NCI-H2196 treated with DMSO at 0.1 percent for 48 hours (cell line): ENCODE results near the gene PIEZO2.

Source experiments
- DNase-seq: peaks from one replicate; lab custom pipeline; 2025; ENCODE audit not compliant: unreplicated experiment; lab: John Stamatoyannopoulos, UW

The PIEZO2 gene

DNA sequence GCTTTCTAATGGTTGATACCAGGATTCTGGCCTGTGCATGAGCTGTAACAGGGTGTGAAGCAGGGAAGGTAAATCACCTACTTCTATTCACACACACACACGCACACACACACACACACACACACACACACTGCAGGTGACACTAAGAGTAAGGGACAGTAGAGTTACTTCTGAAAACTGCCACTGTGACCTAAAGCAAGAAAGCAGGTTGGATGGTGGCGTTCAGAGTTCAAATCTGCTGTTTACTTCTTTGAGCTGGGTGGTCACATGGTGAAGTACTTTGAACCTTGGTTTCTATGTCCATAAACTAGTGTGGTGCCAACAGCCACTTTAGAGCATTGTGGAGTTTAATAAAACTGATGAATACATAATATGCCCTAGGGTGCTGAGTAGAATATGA lies 248.0 kb downstream of the PIEZO2 start:
- DNase-seq = no peak

DNA sequence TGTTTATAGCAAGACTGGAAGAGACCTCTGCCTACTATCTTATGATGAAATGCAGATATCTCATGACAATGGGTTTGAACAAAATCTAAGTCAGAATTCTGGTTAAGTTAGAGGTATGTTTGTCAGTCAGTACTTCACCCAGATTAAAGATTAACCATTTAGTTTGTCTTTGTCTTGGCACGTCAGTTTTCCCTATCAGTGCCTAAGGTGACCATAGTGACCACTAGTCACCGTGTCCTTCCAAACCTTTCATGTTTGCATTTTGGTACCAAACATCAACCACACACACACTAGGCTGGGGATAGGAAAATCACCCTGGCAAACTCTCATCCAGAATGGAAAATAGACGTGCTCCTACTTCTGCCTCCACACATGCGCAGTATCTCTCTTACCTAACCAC lies 248.9 kb downstream of the PIEZO2 start:
- no peak for DNase-seq

DNA sequence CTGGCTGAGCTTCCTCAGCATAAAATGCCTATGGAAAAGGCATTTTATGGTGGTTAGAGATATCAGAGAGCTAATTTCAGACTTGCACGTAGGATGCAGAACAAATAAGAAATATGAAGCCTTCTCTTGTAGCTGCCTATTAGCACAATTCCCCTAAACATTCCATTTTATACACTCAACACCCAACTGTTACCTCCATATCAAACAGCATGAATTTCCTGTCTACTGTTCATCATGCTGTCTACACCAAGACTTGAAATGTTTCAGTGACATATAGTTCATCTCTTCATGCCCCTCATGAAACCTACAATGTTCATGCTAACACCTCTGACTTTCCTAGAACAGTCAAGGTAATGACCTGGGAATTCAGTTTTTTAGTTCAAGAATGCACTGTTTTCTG lies 249.9 kb downstream of the PIEZO2 start:
- DNase-seq = no peak

DNA sequence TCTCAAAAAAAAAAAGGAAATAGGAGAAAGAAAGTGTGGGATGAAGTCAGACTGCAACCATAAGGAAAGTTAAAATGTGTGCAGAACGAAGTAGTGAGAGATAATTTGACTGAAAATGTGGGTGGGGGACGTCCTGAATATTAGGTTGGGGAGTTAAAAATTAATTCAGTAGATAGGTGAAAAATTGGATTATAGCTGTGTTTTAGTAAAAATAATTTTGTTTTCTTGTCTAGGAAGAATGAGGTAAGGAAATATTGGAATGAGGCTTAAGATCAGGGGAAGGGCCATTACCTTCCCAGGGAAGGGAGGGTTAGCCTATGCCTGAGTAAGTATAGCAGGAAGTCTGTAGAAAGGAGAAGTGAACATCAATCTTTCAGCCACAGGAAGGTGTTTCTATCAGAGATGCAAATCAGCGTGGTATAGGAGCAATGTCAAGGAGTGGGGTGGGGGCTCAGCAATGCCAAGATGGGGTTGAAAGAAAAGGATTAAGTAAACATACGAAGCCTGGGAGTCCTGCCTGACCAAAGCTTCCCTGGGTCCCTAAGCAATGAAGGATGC lies 250.9 kb downstream of the PIEZO2 start:
- DNase-seq = no peak

DNA sequence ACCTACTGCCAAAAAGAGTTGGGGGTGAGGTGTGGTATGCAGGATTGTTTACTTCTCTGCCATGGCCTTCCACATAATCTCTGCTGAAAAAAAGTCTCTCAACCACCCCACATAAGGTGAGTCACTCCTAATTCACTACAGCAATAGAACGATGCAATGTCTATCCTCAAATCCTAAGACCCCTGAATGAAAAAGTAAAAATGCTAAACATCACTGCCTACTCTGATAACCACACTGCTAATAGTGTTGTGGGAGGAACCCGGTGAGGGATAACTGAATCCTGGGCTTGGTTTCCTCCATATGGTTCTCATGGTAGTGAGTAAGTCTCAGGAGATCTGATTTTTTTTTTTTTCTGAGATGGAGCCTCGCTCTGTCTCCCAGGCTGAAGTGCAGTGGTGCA lies 252.5 kb downstream of the PIEZO2 start:
- DNase-seq = no peak

DNA sequence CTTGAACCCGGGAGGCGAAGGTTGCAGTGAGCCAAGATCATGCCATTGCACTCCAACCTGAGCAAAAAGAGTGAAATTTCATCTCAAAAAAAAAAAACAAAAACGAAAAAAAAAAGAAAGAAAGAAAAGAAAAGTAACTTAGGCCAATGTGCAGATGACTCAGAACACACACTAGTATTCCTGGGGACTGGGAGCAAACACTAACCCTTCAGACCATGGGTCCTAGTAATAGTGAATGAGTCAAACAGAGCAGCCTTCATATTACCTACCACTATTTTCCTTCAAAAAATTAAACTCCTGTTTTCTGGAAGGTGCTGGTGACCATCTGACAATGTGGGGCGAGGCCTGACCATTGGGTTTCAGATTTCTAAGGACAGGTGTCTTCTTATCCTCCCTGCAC lies 253.4 kb downstream of the PIEZO2 start:
- no peak for DNase-seq

DNA sequence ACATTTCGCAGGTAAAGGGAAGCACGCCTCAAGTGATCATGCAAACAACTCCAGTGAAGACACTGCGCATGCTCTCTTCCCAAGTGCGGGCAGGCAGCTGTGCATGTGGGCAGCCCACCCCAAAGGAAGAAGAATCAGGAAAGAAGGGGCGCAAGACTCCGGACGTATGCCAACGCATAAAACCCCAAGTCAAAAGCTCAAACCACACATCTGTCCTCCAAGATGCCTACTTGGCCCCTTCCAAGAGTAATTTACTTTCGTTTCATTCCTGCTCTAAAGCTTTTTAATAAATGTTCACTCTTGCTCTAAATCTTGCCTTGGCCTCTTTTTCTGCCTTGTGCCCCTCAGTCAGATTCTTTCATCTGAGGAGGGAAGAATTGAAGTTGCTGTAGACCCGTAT lies 254.9 kb downstream of the PIEZO2 start:
- DNase-seq = no peak

DNA sequence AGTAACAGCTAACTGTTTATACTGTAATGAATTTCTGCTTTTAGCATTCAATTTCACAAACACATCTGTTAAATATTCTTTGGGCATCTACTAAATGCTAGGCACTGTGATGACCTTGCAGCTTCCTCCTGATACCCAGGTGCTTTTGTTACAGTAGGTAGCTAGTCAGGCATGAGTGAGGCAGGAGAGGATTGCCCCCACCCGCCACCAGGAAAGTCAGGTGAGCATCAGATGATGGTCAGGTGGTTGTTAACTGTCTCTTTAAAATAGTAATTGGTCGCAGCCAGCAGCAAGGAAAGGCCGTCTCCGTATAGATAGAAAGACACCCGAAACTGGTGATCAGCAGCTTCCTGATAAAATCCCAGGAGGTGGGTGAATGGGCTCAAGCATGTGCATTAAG lies 255.6 kb downstream of the PIEZO2 start:
- no peak for DNase-seq

DNA sequence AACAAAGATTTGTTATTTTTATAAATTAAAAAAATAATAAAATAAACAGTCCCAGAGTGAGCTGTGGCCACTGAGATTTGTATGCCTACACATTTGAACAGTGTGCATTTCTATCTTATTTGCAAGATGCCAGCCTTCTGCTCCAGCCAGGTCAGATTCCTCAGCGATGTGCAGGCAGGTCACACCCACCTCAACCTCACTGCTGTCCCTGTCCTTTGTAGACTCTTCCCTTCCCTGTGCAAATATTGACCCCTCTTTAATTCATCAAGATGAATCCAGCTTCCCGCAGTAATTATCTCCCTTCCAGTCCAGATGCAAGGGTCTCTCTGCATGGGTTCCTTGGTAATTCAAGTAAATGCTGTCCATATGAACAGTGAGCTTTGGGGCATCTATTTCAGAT lies 256.2 kb downstream of the PIEZO2 start:
- no peak for DNase-seq

DNA sequence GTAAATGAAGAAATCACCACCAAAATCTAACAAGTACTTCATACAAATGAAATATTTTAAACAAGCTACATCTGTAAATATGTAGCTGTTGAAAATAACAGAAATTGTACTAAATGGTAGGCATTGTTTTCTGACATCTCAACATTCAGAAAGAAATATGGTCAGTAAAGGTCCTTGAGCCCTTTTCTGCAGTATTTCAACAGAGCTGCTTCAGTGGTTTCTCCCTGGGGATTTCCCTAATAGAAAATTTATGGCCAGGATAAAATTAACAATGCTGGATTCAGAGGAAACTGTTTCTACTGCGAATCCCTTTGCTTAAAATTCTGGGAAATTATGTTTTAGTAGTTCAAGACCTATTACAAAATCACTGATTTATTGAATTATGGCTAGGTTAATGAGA lies 256.6 kb downstream of the PIEZO2 start:
- DNase-seq = no peak

DNA sequence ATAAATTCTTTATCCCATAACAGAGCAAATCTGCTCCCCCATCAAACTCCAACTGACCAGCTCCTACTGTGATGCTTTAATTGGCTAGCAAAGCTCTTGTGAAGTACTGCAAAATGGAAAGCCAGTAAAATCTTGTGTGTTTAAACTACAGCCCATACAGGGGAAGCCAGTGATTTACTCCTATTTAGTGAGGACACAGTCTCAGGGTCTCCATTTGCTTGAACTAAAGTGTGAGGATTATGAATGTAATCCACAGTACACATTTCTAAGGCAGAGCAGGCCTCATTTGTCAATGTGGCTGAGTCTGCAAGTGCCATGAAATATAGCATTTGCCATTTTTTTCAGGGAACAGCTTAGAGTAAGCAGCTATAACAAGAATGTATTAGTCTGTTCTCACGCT lies 259.3 kb downstream of the PIEZO2 start:
- no peak for DNase-seq

DNA sequence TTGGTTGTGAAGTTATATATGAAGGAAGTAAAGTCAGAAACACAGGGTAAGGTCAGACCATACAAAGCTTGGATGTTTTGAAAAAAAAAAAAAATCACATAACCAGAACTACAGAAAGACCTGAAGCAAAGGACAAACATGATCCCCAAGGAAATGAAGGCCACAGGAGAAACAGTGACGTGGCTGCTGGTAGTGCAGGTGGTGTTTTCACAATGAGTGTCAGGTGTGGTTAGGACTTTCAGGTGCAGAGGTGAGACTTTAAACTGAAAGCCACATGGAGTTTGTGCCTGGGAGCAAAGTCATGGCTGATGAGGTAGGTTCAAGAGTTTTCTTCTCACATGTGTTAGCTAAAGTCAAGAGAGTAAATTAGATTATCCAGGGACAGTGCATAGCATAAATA lies 270.7 kb downstream of the PIEZO2 start:
- no peak for DNase-seq

DNA sequence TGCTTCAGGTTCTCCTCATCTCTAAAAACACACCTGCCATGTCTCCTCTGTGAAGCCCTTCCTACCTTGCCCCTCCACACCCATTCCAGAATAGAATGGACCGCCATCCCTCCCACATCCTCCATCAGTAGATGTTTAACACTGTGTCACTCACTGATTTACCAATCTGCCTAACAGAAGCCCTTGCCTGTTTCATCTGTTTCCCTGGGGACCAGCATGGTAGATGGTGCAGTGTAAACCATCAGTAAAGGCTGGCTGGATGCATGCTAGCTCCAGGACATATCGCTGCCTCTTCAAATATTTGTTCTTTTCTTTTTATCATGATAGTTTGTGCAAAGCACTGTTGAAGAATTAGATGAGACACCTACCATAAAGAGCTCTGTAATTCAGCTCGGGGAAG lies 271.4 kb downstream of the PIEZO2 start:
- DNase-seq = no peak

DNA sequence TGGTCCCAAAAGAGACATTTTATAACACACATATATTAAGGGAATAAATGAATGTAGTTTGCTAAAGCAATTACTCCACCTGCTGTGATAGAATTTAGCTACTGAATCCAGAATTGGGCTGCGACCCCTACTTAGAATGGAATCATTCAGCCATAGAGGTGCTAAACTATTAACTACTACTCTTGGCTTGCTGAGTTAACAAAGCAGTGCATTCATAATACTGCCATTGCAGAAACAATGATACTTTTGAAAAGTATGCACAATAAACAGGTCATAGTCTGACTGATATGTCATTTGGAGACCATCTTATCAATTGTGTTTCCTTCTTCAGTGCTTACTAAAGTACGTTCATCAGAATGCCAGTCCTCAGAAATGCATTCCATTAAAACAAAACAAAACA lies 273.6 kb downstream of the PIEZO2 start:
- DNase-seq = no peak

DNA sequence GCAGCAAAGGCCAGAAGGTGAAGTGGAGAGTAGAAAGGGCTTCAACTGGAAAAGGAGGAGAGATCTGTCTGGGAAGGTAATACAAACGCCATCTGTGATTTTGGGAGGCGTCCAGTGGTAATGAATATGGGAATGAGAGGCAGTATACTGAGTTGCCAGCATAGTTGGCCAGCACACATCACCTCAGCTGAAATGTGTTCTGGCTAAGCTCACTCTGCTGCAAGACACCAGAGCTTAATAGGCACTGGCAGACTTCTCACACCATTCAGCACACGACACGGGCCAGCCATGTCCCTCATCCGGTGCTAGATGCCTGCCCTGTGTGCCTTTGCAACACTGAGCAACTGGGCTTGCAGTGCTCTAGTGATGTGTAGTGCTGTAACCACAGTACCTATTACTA lies 277.1 kb downstream of the PIEZO2 start:
- DNase-seq = no peak

DNA sequence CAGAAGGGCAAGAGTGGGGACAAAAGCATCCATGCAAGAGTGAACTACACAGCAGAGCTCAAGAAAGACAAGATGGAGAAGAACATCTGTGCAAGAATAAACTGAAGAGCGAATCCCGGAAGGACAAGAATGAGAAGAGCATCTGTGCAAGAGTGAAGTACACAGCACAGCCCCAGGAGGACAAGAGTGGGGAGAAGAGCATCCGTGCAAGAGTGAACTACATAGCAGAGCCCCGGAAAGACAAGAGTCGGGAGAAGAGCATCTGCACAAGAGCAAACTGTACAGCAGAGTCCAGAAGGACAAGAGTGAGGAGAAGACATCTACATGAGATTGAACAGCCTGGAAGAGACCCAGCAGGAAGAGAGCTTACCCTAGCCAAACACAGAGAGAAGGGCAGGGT lies 284.6 kb downstream of the PIEZO2 start:
- DNase-seq = no peak

DNA sequence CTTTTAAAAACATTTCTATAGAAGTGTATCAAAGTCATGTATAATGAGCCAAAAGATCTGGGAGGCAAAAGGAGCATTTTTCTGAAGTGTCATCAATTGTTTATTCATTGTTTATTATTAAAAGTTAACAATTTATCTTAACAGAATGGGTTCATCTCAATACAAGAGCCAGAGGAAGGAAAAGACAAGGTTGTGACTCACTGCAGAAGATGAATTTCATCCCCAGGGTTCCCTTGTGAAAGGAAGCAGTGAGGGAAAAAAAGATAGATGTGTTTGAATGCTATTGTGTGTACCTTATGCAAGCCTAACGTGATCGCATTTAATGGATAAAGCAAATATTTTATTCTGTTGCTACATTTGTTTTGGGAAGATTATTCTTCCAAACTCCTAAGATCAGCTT lies 286.3 kb downstream of the PIEZO2 start:
- no peak for DNase-seq

DNA sequence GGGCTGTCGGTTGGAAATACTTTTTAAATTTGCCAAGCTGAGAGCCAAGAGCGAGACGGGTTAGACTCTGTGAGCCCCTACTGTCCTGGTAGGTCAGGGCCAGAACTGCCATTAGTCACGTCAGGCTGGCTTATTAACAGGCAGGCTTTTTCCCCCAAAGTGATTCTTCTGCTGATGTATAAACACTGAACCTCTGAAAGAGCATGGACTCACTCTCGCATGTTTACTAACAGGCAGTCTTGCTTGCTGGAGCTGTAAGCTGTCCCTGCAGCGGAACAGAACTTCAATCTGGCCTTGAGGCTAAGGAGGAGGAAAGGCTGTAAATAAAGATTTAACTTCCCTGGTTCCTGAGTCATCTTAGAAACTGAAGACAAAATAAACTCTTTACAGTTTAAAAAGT lies 288.4 kb downstream of the PIEZO2 start:
- DNase-seq = no peak

DNA sequence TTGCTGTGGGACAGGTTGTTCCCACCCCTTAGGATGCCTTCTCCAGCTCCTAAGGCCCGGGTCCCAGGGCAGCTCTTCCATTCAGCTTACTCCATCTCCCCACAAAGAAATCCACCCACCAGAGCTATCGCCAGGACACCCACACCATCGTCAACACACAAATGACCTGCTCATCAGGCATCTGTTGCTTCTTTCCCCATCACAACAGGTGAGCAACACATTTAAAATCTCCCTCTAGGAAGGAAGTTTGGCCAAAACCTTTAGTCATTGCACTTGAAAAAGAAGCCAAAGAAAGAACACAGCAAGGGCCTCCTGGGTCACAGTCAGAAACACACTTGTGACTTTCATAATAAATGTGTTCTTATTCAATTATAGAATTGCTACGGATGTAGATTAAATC lies 289.0 kb downstream of the PIEZO2 start:
- no peak for DNase-seq

DNA sequence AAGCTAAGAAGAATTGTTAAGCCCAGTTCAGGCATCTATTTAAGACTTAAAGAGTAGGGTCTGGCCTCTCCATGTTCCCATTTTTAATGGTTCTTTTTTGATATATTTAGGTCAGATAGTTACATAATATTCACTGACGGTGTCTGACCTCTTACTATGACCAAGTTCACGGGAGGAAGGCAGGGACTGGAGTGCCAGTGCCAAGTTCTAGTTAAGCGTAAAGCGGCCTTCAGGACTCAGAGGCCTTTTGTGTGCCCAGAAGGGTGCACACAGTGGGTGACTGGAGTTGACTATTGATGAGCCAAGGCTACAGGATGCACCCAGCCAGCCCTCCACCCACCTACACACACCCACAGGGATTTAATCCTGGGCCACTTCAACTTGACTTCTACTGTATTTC lies 290.9 kb downstream of the PIEZO2 start:
- DNase-seq = no peak

DNA sequence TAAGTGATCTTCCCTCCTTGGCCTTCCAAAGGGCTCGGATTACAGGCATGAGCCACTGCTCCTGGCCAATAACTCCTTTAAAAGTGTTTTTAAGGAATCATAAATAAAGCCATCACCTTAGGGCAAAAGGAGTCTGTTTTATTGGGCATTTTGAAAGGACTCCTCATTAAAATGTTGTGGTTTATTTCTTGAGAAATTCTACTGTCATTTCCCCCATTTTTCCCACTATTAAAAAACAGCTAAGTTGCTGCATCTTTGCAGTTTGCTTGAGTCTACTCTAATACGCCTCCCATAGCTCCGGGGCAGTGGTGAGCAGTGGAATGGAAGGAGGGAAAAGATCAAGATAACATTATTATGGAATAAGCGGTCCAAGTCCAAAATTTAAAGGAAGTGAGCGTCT lies 293.2 kb downstream of the PIEZO2 start:
- no peak for DNase-seq

DNA sequence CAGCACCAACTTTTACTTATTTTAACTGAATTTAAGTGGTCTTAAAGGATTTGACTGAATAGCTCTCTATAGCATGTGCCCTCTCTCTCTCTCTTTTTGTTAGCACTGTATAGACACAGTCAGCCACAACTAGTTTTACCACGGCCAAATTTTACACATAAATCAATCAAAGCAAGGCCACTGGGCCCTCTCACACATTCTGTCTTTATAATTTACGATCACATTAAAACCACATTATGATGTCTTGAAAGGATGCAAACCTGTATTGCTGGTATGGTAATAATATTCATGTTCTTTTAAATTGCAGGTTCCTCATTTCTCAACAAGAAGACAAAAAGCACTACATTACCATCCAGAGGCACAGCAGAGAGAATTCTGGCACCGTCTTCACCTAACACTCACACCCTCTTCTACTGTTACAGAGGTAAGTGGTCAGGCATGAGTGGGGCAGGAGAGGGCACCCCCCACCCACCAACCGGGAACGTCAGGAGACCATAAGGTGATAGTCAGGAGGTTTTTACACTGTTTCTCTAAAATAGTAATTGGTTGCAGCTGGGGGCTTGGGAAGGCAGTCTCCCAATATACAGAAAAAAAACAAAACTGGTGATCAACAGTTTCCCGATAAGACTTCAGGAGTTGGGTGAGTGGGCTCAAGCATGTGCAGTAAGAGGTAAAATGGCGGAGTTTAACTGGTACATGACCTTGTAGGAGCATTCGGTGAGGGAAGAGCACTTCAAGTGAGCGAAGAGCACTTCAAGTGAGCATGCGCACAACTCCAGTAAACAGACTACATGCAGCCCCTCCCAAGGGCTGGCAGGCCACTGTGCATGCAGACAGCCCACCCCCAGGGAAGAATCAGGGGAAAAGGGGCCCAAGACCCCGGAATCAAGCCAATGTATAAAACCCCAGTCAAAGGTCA lies 296.7 kb downstream of the PIEZO2 start:
- DNase-seq = no peak

DNA sequence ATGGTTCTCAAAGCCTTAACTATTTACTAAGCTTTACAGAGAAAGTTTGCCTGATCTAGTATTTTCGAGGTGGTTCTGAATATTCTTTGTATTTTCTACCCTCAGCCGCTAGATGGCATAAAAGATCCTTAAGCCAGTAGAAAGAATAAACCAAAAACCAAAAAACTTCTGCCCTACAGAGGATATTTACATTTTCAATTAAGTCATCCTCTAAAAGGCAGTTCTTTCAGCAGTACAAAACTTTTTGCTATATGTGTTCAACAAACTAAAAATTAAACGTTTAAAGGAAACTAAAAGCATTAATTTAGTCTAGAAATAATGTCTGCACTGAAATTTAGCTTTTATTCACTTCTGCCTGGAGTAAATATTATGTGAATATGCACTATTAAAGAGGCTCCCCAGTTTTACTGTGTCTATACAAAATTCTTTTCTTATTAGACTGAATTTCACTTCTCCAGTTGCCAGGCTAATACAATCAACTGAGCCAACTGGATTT lies 297.5 kb downstream of the PIEZO2 start:
- peak; percentile 76 for DNase-seq
